ENCODE data around the gene GID4. TPM values are rescaled to one million over a fixed set of nuclear protein-coding genes. Genes with fewer than 3 reads are reported as not detected.

GID4 gene
- total and polyA plus RNA-seq, 2 of the 13 experiments (the other 11 are each of a cell fraction or from before 2014, with no cell fraction given): 4.3 to 6.1 TPM

GRCh38 chr17:18110636-18111145 lies 71.5 kb downstream of the GID4 start:
- POLR2A ChIA-PET: no interaction called here
- no peak for ATAC-seq
- no peaks in the 10 kb centered on the region for H4K20me1 ChIP-seq (ENCODE audit: insufficient read depth, low read length)
- H3K4me3 ChIP-seq (replicated peaks in 1 of 3; ENCODE audit: insufficient read depth in 1 of 3, low read depth in 2 of 3, low read length in 3 of 3): no peak overlapping the region
- peaks cover 0 to 1% of the 10 kb centered on the region in 2 experiments; a peak in 1 of 5 replicates for H3K36me3 ChIP-seq (replicated peaks in 1 of 2; ENCODE audit: control insufficient read depth in 1 of 2, insufficient read depth in 2 of 2, low read length in 2 of 2)
- DNase-seq (ENCODE audit: low spot score): no peak
- no peaks in the 10 kb centered on the region for H3K9me3 ChIP-seq (ENCODE audit: low read length)
- no peak overlapping the region for H3K9ac ChIP-seq (ENCODE audit: insufficient read depth, low read depth, low read length)
- H3K4me2 ChIP-seq (ENCODE audit: low read depth, low read length): no peak overlapping the region
- WGBS (ENCODE audit: low lambda C conversion rate): 46% methylated on average over 3 of the region's 4 CpGs
- CTCF ChIA-PET (ENCODE audit: low intra/inter-chr PET ratio, low total read pairs): no interaction called here
- TF ChIP-seq NR2F1 (CRISPR knock-in tag; IDR thresholded peaks at IDR 0.05): peak in 1 of 2 experiments; percentile 66; a peak in 2 of 4 replicates
- TF ChIP-seq ZMYM3 (CRISPR knock-in tag; IDR thresholded peaks at IDR 0.05): peak; percentile 68; the same call in 1 of the 2 replicates
- peak; percentile 21 to 51; a peak in 1 of 4 replicates for TF ChIP-seq MAFK (conservative IDR thresholded peaks at IDR 0.05 in 1 of 2, IDR thresholded peaks at IDR 0.05 in 1 of 2; ENCODE audit: low read length in 2 of 2)
- TF ChIP-seq BCLAF1 (IDR thresholded peaks at IDR 0.05): no peak
- no peak for TF ChIP-seq EEA1 (CRISPR knock-in tag; IDR thresholded peaks at IDR 0.05; ENCODE audit: borderline replicate concordance)
- TF ChIP-seq NR2F6 (IDR thresholded peaks at IDR 0.05): peak; percentile 31; the same call in 1 of the 2 replicates
- 0 out of 2 replicates have a peak, but pooled peaks have one; percentile 12 for TF ChIP-seq NR2F6 (CRISPR knock-in tag; IDR thresholded peaks at IDR 0.05)
- no peak for TF ChIP-seq KIAA2018 (CRISPR knock-in tag; IDR thresholded peaks at IDR 0.05; ENCODE audit: borderline replicate concordance)
- TF ChIP-seq ZNF639 (CRISPR knock-in tag; conservative IDR thresholded peaks at IDR 0.05): no peak
- TF ChIP-seq ZNF580 (CRISPR knock-in tag; IDR thresholded peaks at IDR 0.05; ENCODE audit: borderline replicate concordance, low read depth): no peak
- 0 out of 2 replicates have a peak, but pooled peaks have one; percentile 7 for TF ChIP-seq MAFF (IDR thresholded peaks at IDR 0.05; ENCODE audit: low read depth, low read length)
- no peaks in the 10 kb centered on the region for H3K27me3 ChIP-seq (ENCODE audit: control insufficient read depth in 1 of 2, insufficient read depth in 2 of 2, low read length in 2 of 2)
- no TSS peak for BruUV-seq (replicated peaks)
- no peak overlapping the region for H2AFZ ChIP-seq (ENCODE audit: low read length)
- FAIRE-seq: no peak
- intact Hi-C loops (cut with micrococcal nuclease; ENCODE audit: unreplicated experiment) (no loop called here), in situ Hi-C loops (cut with HindIII; ENCODE audit: extremely low pct_ligation_motif_present, low pct_unique_long_range_greater_than_20kb) (loop anchor here (25.0 kb wide), 1 partner anchor 98 kb away; no protein-coding TSS in a partner anchor)
- peaks cover 30% of the 10 kb centered on the region for H3K4me1 ChIP-seq (ENCODE audit: insufficient read depth, low read length)
- H3K79me2 ChIP-seq (ENCODE audit: insufficient read depth, low read length): no peaks in the 10 kb centered on the region
- no peak overlapping the region for H3K27ac ChIP-seq (ENCODE audit: extremely low read length, insufficient read depth, low read length)

Data from HepG2 (cell line).